Rectal smooth muscle tissue (tissue), 1 donor: ENCODE data around the gene SH3YL1.

Source experiments
- H3K27ac ChIP-seq: one replicate; pipeline ENCODE4 v1.7.0; 2013; ENCODE audit warnings: low read depth, low read length, inconsistent platforms
- H3K27me3 ChIP-seq: one replicate; pipeline ENCODE4 v1.7.0; 2013; ENCODE audit warnings: low read length; ENCODE audit not compliant: control insufficient read depth, insufficient read depth
- H3K36me3 ChIP-seq: one replicate; pipeline ENCODE4 v1.7.0; 2013; ENCODE audit warnings: low read length; ENCODE audit not compliant: control insufficient read depth, insufficient read depth
- H3K4me1 ChIP-seq: one replicate; pipeline ENCODE4 v1.7.0; 2013; ENCODE audit warnings: low read length; ENCODE audit not compliant: control insufficient read depth, insufficient read depth
- H3K4me3 ChIP-seq: one replicate; pipeline ENCODE4 v1.7.0; 2013; ENCODE audit warnings: low read length
- H3K9ac ChIP-seq: one replicate; pipeline ENCODE4 v1.7.0; 2013; ENCODE audit warnings: low read length

Gene SH3YL1

GRCh38 chr2:279366-279765 lies 15.5 kb upstream of the SH3YL1 start:
- H3K36me3 ChIP-seq = peaks cover 9% of the 10 kb centered on the region
- no peak overlapping the region for H3K9ac ChIP-seq
- no peaks in the 10 kb centered on the region for H3K4me1 ChIP-seq
- H3K27me3 ChIP-seq = no peaks in the 10 kb centered on the region
- no peak overlapping the region for H3K27ac ChIP-seq
- H3K4me3 ChIP-seq = no peak overlapping the region

GRCh38 chr2:278927-279320 lies 15.1 kb upstream of the SH3YL1 start:
- H3K36me3 ChIP-seq = peaks cover 9% of the 10 kb centered on the region
- H3K4me3 ChIP-seq = no peak overlapping the region
- H3K4me1 ChIP-seq = no peaks in the 10 kb centered on the region
- H3K27me3 ChIP-seq = no peaks in the 10 kb centered on the region
- H3K9ac ChIP-seq = no peak overlapping the region
- no peak overlapping the region for H3K27ac ChIP-seq

GRCh38 chr2:278312-278926 lies 14.6 kb upstream of the SH3YL1 start:
- H3K4me3 ChIP-seq = no peak overlapping the region
- no peak overlapping the region for H3K9ac ChIP-seq
- peaks cover 9% of the 10 kb centered on the region for H3K36me3 ChIP-seq
- no peak overlapping the region for H3K27ac ChIP-seq
- no peaks in the 10 kb centered on the region for H3K27me3 ChIP-seq
- H3K4me1 ChIP-seq = no peaks in the 10 kb centered on the region

GRCh38 chr2:275466-275865 lies 11.6 kb upstream of the SH3YL1 start:
- H3K36me3 ChIP-seq = peaks cover 6% of the 10 kb centered on the region
- H3K27me3 ChIP-seq = no peaks in the 10 kb centered on the region
- H3K27ac ChIP-seq = no peak overlapping the region
- no peak overlapping the region for H3K4me3 ChIP-seq
- no peak overlapping the region for H3K9ac ChIP-seq
- H3K4me1 ChIP-seq = no peaks in the 10 kb centered on the region

GRCh38 chr2:274503-274902 lies 10.7 kb upstream of the SH3YL1 start:
- Histone ChIP-seq H3K4me1 (no peaks in the 10 kb centered on the region), H3K4me3 (no peak overlapping the region), H3K36me3 (peaks cover 6% of the 10 kb centered on the region), H3K27me3 (no peaks in the 10 kb centered on the region), H3K9ac (no peak overlapping the region), H3K27ac (no peak overlapping the region)

GRCh38 chr2:273333-273732 lies 9.5 kb upstream of the SH3YL1 start:
- H3K9ac ChIP-seq = no peak overlapping the region
- H3K4me1 ChIP-seq = no peaks in the 10 kb centered on the region
- H3K36me3 ChIP-seq = peaks cover 4% of the 10 kb centered on the region
- H3K4me3 ChIP-seq = no peak overlapping the region
- H3K27me3 ChIP-seq = no peaks in the 10 kb centered on the region
- no peak overlapping the region for H3K27ac ChIP-seq

GRCh38 chr2:271917-272316 lies 8.1 kb upstream of the SH3YL1 start:
- Histone ChIP-seq H3K27ac (no peak overlapping the region), H3K9ac (no peak overlapping the region), H3K4me3 (no peak overlapping the region), H3K27me3 (no peaks in the 10 kb centered on the region), H3K4me1 (no peaks in the 10 kb centered on the region), H3K36me3 (no peaks in the 10 kb centered on the region)

- Histone ChIP-seq H3K4me3 (no peak overlapping the region), H3K4me1 (peaks cover 3% of the 10 kb centered on the region), H3K27me3 (no peaks in the 10 kb centered on the region), H3K9ac (no peak overlapping the region), H3K27ac (no peak overlapping the region), H3K36me3 (no peaks in the 10 kb centered on the region)
These were observed 7.0 kb upstream of the SH3YL1 start for GRCh38 chr2:270861-271260.

- Histone ChIP-seq H3K27ac (no peak overlapping the region), H3K36me3 (no peaks in the 10 kb centered on the region), H3K27me3 (no peaks in the 10 kb centered on the region), H3K9ac (no peak overlapping the region), H3K4me3 (no peak overlapping the region), H3K4me1 (peaks cover 7% of the 10 kb centered on the region)
These were observed 5.7 kb upstream of the SH3YL1 start for GRCh38 chr2:269356-270030.

GRCh38 chr2:268323-268722 lies 4.5 kb upstream of the SH3YL1 start:
- peaks cover 7% of the 10 kb centered on the region for H3K4me1 ChIP-seq
- H3K27ac ChIP-seq = no peak overlapping the region
- H3K27me3 ChIP-seq = no peaks in the 10 kb centered on the region
- no peak overlapping the region for H3K4me3 ChIP-seq
- H3K9ac ChIP-seq = no peak overlapping the region
- H3K36me3 ChIP-seq = no peaks in the 10 kb centered on the region

GRCh38 chr2:264493-265468 lies 949 bp upstream of the SH3YL1 start, which contains the start of gene ACP1:
ACP1 (plus strand) TSS chr2:264947; CDS start chr2:264965, 18 bp downstream.
- peak within 1 kb of the TSS; percentile 61 for H3K27ac ChIP-seq
- H3K4me1 ChIP-seq = peaks cover 7% of the 10 kb centered on the region
- H3K27me3 ChIP-seq = no peaks in the 10 kb centered on the region
- H3K9ac ChIP-seq = peak within 1 kb of the TSS; percentile 60
- peak within 1 kb of the TSS; percentile 79 for H3K4me3 ChIP-seq
- no peaks in the 10 kb centered on the region for H3K36me3 ChIP-seq

- peaks cover 7% of the 10 kb centered on the region for H3K4me1 ChIP-seq
- no peaks in the 10 kb centered on the region for H3K36me3 ChIP-seq
- H3K4me3 ChIP-seq = peak overlapping the region; percentile 79
- H3K9ac ChIP-seq = no peak overlapping the region
- no peak overlapping the region for H3K27ac ChIP-seq
- H3K27me3 ChIP-seq = no peaks in the 10 kb centered on the region
These were observed 652 bp downstream of the SH3YL1 start for GRCh38 chr2:263022-263738.
